Renal cortical epithelial cell (primary cell): ENCODE results near the gene CYP39A1. TPM values are rescaled to one million over a fixed set of nuclear protein-coding genes. Genes with fewer than 3 reads are reported as not detected.

Source experiments
- DNase-seq: peaks from one replicate; pipeline ENCODE4 v3.0.0-alpha.2; 2011; ENCODE audit warnings: low read depth
- total RNA-seq: library from RNA; depleted of rRNA; stranded (reverse); fragments of >200 nt; gene quantifications from 2 replicates; pipeline ENCODE4 v1.2.3, GENCODE V29; 2014

Gene CYP39A1
- total RNA-seq, 1 donor from 2014 or later, result 5.2 TPM

DNA sequence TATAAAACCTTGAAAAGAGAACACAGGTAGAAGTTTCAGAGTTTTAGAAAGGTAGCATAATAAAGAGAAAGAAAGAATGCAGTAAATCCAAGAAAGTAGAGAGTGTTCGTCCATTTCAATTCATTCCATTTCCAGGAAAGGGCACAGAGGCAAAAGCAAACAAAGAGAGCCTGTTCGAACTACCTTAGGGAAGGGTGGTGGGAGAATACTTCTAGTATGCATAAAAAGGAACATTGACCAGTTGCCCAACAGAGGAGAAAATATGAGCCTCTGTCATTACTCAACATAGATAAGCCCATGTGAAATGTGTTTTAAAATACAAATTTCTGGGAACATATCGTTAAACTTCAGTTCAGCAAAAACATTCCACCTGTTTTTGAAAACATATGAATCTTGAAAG, 60.6 kb downstream of the CYP39A1 start:
- DNase-seq, result no peak

GRCh38 chr6:46590765-46591164, 61.9 kb downstream of the CYP39A1 start:
- DNase-seq, result no peak

DNA sequence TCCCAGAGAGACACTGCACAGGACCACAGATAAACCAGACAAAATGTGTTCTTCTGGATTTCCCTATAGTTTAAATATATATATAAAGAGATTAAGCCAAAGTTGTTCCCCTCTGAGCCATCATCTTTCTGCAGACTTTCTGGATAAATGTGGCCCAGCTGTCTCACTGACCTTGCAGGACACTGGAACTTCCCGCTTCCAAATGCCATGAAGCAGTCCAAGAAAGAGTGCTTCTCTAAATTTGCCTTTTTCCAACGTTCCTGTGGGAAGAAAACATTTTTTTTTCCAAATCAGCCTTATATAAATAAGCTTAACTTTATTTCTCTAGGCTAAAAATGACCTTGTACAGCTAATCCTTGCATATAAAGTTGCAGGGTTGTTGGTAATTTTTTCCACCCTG, 65.7 kb downstream of the CYP39A1 start:
- no peak for DNase-seq

DNA sequence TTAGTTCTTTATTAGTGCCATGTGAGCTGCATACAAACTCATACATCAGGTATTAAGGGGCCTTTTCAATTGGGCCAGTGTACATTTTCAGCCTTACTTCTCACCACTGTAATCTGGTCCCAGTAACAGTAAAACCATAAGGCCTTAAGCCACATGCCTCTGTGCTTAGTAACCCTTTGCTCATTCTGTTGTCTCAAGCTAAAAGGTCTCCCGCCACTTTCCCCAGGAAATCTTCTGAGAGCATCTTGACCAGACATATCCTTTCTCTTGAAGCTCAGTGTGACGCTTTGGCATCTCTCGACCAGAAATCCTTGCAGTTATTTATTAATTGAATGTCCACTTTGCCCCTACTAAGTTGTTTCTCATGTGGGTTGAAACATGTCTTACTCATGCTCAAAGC, 68.0 kb downstream of the CYP39A1 start:
- DNase-seq, result peak; percentile 3

DNA sequence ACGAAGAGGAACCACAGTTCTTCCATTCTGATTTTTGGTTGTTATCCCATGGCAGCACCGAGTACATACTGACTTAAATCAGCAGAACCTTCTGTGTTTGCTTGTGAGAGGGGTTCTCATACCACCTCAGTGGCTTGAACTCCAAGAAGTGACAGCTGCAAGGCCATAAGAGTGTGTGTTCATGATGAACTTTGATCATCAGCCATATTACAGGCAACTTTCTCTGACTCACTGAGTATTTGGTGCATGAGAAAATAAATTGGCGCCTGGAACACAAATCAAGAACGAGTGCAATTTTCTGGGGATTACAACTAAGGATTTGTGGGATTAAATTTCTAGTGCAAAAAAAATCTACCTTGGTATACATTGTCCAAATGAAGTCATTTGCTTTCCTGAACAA, 68.9 kb downstream of the CYP39A1 start:
- no peak for DNase-seq

GRCh38 chr6:46583081-46583480, 69.5 kb downstream of the CYP39A1 start:
- no peak for DNase-seq

DNA sequence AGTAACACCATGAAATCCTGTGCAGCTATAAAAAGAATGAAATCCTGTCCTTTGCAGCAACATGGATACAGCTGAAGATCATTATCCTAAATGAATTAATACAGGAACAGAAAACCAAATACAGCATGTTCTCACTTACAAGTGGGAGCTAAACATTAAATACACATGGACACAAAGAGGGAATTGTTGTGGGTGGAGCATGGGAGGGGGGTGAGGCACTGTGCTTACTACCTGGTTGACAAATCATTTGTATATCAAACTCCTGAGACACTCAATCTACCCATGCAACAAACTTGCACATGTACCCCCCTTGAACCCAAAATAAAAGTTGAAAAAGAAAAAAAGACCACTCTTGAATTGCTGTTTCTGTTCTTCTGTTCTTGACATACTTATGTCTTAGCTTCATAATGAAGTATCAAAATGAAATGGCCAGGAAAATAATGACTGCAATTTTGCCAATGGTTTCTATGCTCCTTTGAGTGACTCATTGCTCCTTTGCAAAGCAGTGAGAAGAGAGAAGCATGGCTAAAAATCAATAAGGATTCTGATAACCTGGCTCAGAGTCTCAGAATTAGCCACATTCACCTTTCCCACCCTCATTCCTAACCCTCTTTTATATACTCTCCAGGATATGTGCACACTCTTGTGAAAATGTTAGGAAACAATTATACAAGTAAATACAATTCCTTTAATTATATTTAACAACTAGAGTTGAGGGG, 71.0 kb downstream of the CYP39A1 start:
- DNase-seq, result no peak

- no peak for DNase-seq
Observed at GRCh38 chr6:46575530-46575929, 77.1 kb downstream of the CYP39A1 start.

DNA sequence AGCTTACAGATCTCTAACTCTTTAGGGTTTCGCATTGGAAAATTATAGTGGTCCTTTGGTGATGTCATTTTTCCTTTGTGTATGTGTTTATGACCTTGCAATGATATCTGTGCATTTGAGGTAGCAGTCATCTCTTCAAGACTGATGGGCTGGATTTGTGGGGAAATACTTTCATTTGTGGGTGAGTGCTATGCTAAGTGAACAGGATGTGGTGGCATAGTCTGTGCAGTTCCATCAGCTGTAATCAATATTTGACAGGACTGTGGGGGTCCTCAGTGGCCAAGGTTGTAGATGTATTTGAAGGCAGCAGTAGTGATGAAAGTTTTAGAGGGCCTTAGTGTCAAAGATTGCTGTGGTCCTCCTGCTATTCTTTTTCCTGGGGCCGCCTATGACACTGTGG, 79.5 kb downstream of the CYP39A1 start:
- no peak for DNase-seq

GRCh38 chr6:46565531-46565930, 87.1 kb downstream of the CYP39A1 start:
- no peak for DNase-seq

DNA sequence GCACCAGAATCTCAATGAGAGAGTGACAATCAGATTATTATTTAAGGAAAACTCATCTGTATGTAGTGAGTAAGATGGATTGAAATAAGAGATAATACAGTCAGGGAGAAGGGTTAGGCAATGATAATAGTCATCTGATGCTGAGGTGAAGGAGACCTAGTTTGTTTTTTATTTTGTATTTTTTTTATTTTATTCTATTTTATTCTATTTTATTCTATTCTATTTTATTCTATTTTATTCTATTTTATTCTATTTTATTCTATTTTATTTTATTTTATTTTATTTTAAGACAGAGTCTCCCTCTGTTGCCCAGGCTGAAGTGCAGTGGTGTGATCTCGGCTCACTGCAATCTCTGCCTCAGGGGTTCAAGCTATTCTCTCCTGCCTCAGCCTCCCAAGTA, 88.7 kb downstream of the CYP39A1 start:
- DNase-seq, result no peak

DNA sequence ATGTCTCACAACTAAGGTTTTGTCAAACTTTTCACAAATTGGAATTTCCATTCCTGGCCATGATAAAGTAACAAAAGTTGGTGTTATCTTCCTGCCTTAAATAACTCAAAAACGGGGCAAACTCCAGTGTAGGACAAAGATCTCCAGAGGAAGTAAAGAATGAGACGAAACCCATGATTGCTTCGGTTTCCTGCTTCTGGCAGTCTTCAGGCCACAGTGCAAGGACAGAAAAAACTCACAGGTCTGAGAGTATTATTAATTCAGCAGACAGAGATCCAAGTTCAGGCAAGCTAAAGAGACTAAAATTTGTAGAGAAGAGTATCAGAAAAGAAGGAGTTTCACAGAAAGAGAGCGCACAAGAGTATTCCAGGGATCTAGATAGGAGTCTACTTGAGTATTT, 96.6 kb downstream of the CYP39A1 start:
- DNase-seq, result no peak

DNA sequence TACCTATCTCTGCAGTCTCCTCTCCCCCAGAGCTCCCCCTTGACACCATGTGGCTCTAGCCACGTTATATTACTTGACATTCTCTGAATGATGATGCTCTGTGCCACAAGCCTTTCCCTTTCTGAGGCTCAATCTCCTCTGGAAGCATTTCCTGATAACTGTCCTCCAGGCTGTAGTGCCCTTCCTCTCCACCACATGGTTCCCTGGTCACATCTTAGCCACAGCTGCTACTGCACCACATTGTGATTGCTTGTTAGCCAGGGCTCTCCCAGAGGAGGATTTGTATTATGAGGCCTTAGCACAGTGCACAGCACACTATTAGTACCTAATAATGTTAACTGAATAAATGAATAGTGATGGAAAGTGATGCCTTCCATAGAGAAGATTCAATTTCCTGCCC, 97.5 kb downstream of the CYP39A1 start:
- DNase-seq, result no peak

GRCh38 chr6:46549155-46549554, 103.5 kb downstream of the CYP39A1 start:
- DNase-seq, result peak; percentile 70

GRCh38 chr6:46541556-46541955, 111.1 kb downstream of the CYP39A1 start:
- no peak for DNase-seq

DNA sequence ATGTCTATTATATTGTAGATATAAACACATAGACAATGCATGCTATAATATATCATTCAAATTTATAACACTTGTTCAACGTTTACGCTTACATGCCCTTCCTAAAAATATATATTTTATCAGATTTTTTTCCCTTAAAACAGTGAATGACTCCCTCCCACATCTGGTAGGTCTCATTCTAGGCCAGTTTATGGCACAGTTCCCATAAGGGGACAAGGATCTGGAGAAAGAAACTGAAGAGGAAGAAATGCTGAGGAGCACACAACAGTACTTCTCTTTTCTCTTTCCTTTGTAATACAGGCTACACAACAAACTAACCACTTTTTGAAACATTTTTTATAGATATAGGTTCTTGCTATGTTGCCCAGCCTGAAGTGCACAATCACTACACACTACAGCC, 112.8 kb downstream of the CYP39A1 start:
- DNase-seq, result no peak

- no peak for DNase-seq
Observed at GRCh38 chr6:46538800-46539480, 113.7 kb downstream of the CYP39A1 start.

- no peak for DNase-seq
Observed at GRCh38 chr6:46530896-46531295, 121.7 kb downstream of the CYP39A1 start.

- no peak for DNase-seq
Observed at GRCh38 chr6:46528961-46529750, 123.5 kb downstream of the CYP39A1 start.

GRCh38 chr6:46526607-46527006, 126.0 kb downstream of the CYP39A1 start:
- no peak for DNase-seq

- no peak for DNase-seq
Observed at GRCh38 chr6:46525583-46525982, 127.0 kb downstream of the CYP39A1 start.

- no peak for DNase-seq
Observed at GRCh38 chr6:46521464-46521971, 131.1 kb downstream of the CYP39A1 start.

DNA sequence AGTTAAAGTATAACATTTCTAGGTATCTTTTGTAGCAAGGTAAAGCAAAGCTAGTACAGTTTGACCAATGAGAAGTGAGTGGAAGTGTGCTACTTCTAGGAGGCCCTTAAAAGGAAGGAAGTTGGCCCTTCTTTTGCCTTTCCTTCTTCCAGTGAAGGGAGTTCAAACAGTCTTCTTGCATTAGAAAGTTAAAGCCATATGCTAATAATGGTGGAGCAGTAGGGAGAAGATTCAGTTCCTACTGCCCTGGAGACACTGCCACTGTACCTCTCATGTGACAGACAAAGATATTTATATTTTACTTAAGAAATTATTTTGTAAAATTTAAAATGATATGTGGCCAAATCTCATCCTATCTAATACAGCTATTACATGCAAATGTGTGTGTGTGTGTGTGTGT, 135.4 kb downstream of the CYP39A1 start:
- no peak for DNase-seq
